22Rv1 (cell line): ENCODE results near the gene PPP6R2.

ENCODE experiments used
- H3K27ac ChIP-seq: fragments of 450-650 bp; 2 replicates; pipeline ENCODE4 v1.5.1; 2017
- CTCF ChIP-seq: fragments of 450-650 bp; IDR thresholded peaks from 2 replicates; pipeline ENCODE4 v1.5.1; 2017; ENCODE audit warnings: mild to moderate bottlenecking
- ZFX ChIP-seq: fragments of 450-650 bp; IDR thresholded peaks from 2 replicates; pipeline ENCODE4 v1.6.1; 2017; ENCODE audit warnings: antibody characterized with exemption, borderline replicate concordance

PPP6R2 gene

GRCh38 chr22:50469377-50470305 is 126.5 kb downstream of the PPP6R2 start:
- no peak for TF ChIP-seq ZFX
- TF ChIP-seq CTCF = no peak
- no peak overlapping the region for H3K27ac ChIP-seq

GRCh38 chr22:50470491-50470890 is 127.4 kb downstream of the PPP6R2 start:
- no peak overlapping the region for H3K27ac ChIP-seq
- TF ChIP-seq ZFX (no peak), CTCF (no peak)

- TF ChIP-seq ZFX = no peak
- TF ChIP-seq CTCF = no peak
- no peak overlapping the region for H3K27ac ChIP-seq
These were observed 128.2 kb downstream of the PPP6R2 start for GRCh38 chr22:50471197-50471847.

- no peak overlapping the region for H3K27ac ChIP-seq
- TF ChIP-seq CTCF (no peak), ZFX (no peak)
These were observed 128.8 kb downstream of the PPP6R2 start for GRCh38 chr22:50471962-50472361.

GRCh38 chr22:50473088-50473487 is 130.0 kb downstream of the PPP6R2 start:
- TF ChIP-seq CTCF (peak; percentile 69), ZFX (no peak)
- H3K27ac ChIP-seq = no peak overlapping the region

- H3K27ac ChIP-seq = peak overlapping the region; percentile 69
- TF ChIP-seq ZFX (no peak), CTCF (no peak)
These were observed 130.9 kb downstream of the PPP6R2 start for GRCh38 chr22:50473855-50474671.
